ENCODE measurements around the gene LRIG2. TPM values are rescaled to one million over a fixed set of nuclear protein-coding genes. Genes with fewer than 3 reads are reported as not detected.
"Not testable (repeated sequence)": the region's sequence is repeated elsewhere in the genome, so short reads cannot be mapped to it uniquely, and the experiment has no call there.

The LRIG2 gene
- total and polyA plus RNA-seq, 4 donors = 1.3 to 11.9 (median 6.0) TPM

DNA sequence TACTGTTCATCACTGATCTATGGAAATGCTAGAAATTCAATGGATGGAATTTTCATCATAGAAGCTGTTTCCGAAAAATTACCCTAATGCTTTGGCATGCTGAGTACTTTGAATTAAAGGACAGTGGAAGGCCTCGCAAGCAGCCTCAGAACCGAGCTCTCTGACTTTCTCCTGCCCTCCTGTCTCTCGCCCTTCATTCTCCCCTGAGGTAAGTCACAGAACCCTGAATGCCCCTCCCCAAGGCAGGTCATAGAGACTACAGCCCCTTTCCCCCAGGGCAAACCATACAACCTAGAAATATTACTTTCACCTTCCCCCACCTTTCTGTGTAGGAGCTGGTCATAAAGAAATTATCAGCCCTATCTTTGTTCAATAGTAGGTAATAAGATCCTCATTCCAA lies 74.8 kb downstream of the LRIG2 start:
- WGBS = 71% methylated on average over 4 of the region's 4 CpGs

GRCh38 chr1:113150494-113150893 lies 77.5 kb downstream of the LRIG2 start:
- not testable (repeated sequence) for H3K4me1 ChIP-seq (ENCODE audit: control insufficient read depth in 4 of 4, insufficient read depth in 4 of 4, low read length in 3 of 4); H3K9me3 ChIP-seq (ENCODE audit: control insufficient read depth in 4 of 4, low read length in 3 of 4); H3K9ac ChIP-seq (ENCODE audit: low read depth in 1 of 2, low read length in 2 of 2); DNase-seq (ENCODE audit: low spot score); H3K4me3 ChIP-seq (ENCODE audit: low read depth in 1 of 3, low read length in 3 of 3); H3K27me3 ChIP-seq (ENCODE audit: control insufficient read depth in 4 of 4, insufficient read depth in 4 of 4, low read length in 3 of 4); H3K27ac ChIP-seq (ENCODE audit: low read depth in 1 of 2, low read length in 2 of 2); H3K36me3 ChIP-seq (ENCODE audit: control insufficient read depth in 4 of 4, insufficient read depth in 3 of 4, low read depth in 1 of 4, low read length in 3 of 4)
- 96% methylated on average over 4 of the region's 4 CpGs for WGBS

More for the DNA sequence above, 74.8 kb downstream of the LRIG2 start:
- Histone ChIP-seq H3K27ac (ENCODE audit: low read depth in 1 of 2, low read length in 2 of 2) (no peak overlapping the region), H3K9me3 (ENCODE audit: control insufficient read depth in 4 of 4, low read length in 3 of 4) (no peaks in the 10 kb centered on the region), H3K4me3 (ENCODE audit: low read depth in 1 of 3, low read length in 3 of 3) (no peak overlapping the region), H3K36me3 (ENCODE audit: control insufficient read depth in 4 of 4, insufficient read depth in 3 of 4, low read depth in 1 of 4, low read length in 3 of 4) (no peaks in the 10 kb centered on the region), H3K4me1 (ENCODE audit: control insufficient read depth in 4 of 4, insufficient read depth in 4 of 4, low read length in 3 of 4) (peaks cover 0 to 1% (median 0%) of the 10 kb centered on the region in 4 donors), H3K27me3 (ENCODE audit: control insufficient read depth in 4 of 4, insufficient read depth in 4 of 4, low read length in 3 of 4) (no peaks in the 10 kb centered on the region), H3K9ac (ENCODE audit: low read depth in 1 of 2, low read length in 2 of 2) (no peak overlapping the region)
- TF ChIP-seq, protein P1, sequence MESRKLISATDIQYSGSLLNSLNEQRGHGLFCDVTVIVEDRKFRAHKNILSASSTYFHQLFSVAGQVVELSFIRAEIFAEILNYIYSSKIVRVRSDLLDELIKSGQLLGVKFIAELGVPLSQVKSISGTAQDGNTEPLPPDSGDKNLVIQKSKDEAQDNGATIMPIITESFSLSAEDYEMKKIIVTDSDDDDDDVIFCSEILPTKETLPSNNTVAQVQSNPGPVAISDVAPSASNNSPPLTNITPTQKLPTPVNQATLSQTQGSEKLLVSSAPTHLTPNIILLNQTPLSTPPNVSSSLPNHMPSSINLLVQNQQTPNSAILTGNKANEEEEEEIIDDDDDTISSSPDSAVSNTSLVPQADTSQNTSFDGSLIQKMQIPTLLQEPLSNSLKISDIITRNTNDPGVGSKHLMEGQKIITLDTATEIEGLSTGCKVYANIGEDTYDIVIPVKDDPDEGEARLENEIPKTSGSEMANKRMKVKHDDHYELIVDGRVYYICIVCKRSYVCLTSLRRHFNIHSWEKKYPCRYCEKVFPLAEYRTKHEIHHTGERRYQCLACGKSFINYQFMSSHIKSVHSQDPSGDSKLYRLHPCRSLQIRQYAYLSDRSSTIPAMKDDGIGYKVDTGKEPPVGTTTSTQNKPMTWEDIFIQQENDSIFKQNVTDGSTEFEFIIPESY (IDR thresholded peaks at IDR 0.05) = no peak
- no peak for TF ChIP-seq RXRA (IDR thresholded peaks at IDR 0.05)
- TF ChIP-seq NR2F2 (IDR thresholded peaks at IDR 0.05) = no peak
- TF ChIP-seq, protein P2, sequence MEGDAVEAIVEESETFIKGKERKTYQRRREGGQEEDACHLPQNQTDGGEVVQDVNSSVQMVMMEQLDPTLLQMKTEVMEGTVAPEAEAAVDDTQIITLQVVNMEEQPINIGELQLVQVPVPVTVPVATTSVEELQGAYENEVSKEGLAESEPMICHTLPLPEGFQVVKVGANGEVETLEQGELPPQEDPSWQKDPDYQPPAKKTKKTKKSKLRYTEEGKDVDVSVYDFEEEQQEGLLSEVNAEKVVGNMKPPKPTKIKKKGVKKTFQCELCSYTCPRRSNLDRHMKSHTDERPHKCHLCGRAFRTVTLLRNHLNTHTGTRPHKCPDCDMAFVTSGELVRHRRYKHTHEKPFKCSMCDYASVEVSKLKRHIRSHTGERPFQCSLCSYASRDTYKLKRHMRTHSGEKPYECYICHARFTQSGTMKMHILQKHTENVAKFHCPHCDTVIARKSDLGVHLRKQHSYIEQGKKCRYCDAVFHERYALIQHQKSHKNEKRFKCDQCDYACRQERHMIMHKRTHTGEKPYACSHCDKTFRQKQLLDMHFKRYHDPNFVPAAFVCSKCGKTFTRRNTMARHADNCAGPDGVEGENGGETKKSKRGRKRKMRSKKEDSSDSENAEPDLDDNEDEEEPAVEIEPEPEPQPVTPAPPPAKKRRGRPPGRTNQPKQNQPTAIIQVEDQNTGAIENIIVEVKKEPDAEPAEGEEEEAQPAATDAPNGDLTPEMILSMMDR (IDR thresholded peaks at IDR 0.05; ENCODE audit: low read depth, low read length, missing input control) = no peak
- no peak for TF ChIP-seq HNF4G (IDR thresholded peaks at IDR 0.05)
- TF ChIP-seq JUND (IDR thresholded peaks at IDR 0.05) = no peak
- no peak for TF ChIP-seq EGR1 (IDR thresholded peaks at IDR 0.05; ENCODE audit: low read depth in 2 of 2)
- no peak for TF ChIP-seq GABPA (IDR thresholded peaks at IDR 0.05 in 1 of 2, conservative IDR thresholded peaks at IDR 0.05 in 1 of 2)
- no peak for TF ChIP-seq TAF1 (conservative IDR thresholded peaks at IDR 0.05)
- DNase-seq (ENCODE audit: low spot score) = no peak

- Histone ChIP-seq H3K9me3 (ENCODE audit: control insufficient read depth in 4 of 4, low read length in 3 of 4) (peaks cover 0 to 2% (median 0%) of the 10 kb centered on the region in 4 donors), H3K9ac (ENCODE audit: low read depth in 1 of 2, low read length in 2 of 2) (no peak overlapping the region), H3K27ac (ENCODE audit: low read depth in 1 of 2, low read length in 2 of 2) (no peak overlapping the region), H3K4me3 (ENCODE audit: low read depth in 1 of 3, low read length in 3 of 3) (no peak overlapping the region), H3K27me3 (ENCODE audit: control insufficient read depth in 4 of 4, insufficient read depth in 4 of 4, low read length in 3 of 4) (no peaks in the 10 kb centered on the region), H3K36me3 (ENCODE audit: control insufficient read depth in 4 of 4, insufficient read depth in 3 of 4, low read depth in 1 of 4, low read length in 3 of 4) (no peaks in the 10 kb centered on the region), H3K4me1 (ENCODE audit: control insufficient read depth in 4 of 4, insufficient read depth in 4 of 4, low read length in 3 of 4) (peaks cover 0 to 8% (median 3%) of the 10 kb centered on the region in 4 donors)
- WGBS = 86% methylated on average over 5 of the region's 5 CpGs
- DNase-seq (ENCODE audit: low spot score) = no peak
- no peak for TF ChIP-seq EGR1 (IDR thresholded peaks at IDR 0.05; ENCODE audit: low read depth in 2 of 2)
- TF ChIP-seq, protein P2 (IDR thresholded peaks at IDR 0.05; ENCODE audit: low read depth, low read length, missing input control) = no peak
- peak; percentile 45 to 59 for TF ChIP-seq HNF4A (conservative IDR thresholded peaks at IDR 0.05)
- TF ChIP-seq TAF1 (conservative IDR thresholded peaks at IDR 0.05) = no peak
- TF ChIP-seq FOXA1 (IDR thresholded peaks at IDR 0.05) = no peak
- TF ChIP-seq RAD21 (IDR thresholded peaks at IDR 0.05) = peak in 1 of 2 donors; percentile 44
- TF ChIP-seq YY1 (IDR thresholded peaks at IDR 0.05) = no peak
- TF ChIP-seq, protein P1 (IDR thresholded peaks at IDR 0.05) = no peak
Measured at GRCh38 chr1:113153116-113153803, 80.3 kb downstream of the LRIG2 start.
